ENCODE measurements around the gene PRAMEF1. TPM values are rescaled to one million over a fixed set of nuclear protein-coding genes. Genes with fewer than 3 reads are reported as not detected.

The PRAMEF1 gene
- polyA plus RNA-seq, 1 donor (not counting 4 experiments of a cell fraction or from before 2014, with no cell fraction given), result not detected

DNA sequence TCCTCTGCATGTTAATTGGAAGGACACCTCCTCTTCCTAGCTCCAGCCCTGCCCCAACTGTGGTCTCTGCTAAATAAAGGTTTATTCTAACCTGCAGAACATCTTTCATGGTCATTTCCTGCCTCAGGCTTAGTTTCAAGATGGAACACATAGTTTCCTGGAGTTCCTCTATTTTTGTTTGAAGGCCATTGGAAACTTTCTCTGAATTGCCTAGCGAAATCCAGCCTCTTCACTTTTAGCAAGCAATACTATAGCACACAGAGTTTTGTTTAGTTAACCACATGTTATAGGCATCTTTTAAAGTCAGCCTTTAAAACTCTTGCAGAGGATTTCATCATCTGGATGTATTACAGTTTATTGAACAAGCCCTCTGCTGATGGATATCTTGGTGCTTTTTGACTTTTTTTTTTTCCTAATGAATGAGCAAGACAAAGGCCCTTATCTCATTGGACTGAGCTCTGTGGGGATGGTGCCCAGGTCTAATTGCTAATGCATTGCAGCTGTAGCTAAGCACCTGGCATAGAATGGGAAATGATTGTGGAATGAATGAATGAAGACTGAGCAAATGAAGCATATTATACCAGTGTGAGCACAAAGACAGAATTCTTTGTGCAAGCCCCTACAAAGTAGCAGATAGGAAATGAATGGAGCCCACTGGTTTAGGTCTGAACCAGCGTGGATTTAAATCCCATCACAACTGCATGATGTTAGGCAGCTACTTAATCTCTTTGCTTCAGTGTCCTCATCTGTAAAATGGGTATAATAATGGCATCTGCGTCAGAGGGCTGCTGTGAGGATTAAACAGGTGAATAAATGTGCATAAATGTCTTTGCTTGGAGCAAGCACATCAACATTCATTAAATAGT is 45.8 kb upstream of the PRAMEF1 start:
- H3K27me3 ChIP-seq (ENCODE audit: control insufficient read depth, extremely low read depth, insufficient read depth, low read length), result no peaks in the 10 kb centered on the region
- H3K4me3 ChIP-seq (ENCODE audit: control insufficient read depth in 2 of 3, extremely low read depth in 1 of 3, insufficient read depth in 2 of 3, low read depth in 1 of 3, low read length in 3 of 3), result no peak overlapping the region
- H4K20me1 ChIP-seq (ENCODE audit: control insufficient read depth, extremely low read depth, insufficient read depth, low read length), result no peaks in the 10 kb centered on the region
- TF ChIP-seq EZH2 (IDR thresholded peaks at IDR 0.05; ENCODE audit: low read length), result no peak
- TF ChIP-seq, protein P1, sequence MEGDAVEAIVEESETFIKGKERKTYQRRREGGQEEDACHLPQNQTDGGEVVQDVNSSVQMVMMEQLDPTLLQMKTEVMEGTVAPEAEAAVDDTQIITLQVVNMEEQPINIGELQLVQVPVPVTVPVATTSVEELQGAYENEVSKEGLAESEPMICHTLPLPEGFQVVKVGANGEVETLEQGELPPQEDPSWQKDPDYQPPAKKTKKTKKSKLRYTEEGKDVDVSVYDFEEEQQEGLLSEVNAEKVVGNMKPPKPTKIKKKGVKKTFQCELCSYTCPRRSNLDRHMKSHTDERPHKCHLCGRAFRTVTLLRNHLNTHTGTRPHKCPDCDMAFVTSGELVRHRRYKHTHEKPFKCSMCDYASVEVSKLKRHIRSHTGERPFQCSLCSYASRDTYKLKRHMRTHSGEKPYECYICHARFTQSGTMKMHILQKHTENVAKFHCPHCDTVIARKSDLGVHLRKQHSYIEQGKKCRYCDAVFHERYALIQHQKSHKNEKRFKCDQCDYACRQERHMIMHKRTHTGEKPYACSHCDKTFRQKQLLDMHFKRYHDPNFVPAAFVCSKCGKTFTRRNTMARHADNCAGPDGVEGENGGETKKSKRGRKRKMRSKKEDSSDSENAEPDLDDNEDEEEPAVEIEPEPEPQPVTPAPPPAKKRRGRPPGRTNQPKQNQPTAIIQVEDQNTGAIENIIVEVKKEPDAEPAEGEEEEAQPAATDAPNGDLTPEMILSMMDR (optimal IDR thresholded peaks at IDR 0.05 in 1 of 3, IDR thresholded peaks at IDR 0.05 in 1 of 3, conservative IDR thresholded peaks at IDR 0.05 in 1 of 3; ENCODE audit: extremely low read depth in 1 of 3, insufficient read depth in 2 of 3, low read length in 3 of 3), result no peak
- no peaks in the 10 kb centered on the region for H3K4me1 ChIP-seq (ENCODE audit: control insufficient read depth, extremely low read depth, insufficient read depth, low read length)
- H3K9ac ChIP-seq (ENCODE audit: control insufficient read depth, extremely low read depth, insufficient read depth, low read length), result no peak overlapping the region
- no peaks in the 10 kb centered on the region for H3K9me1 ChIP-seq (ENCODE audit: control insufficient read depth, extremely low read depth, insufficient read depth, low read length)
- dilution Hi-C loops (cut with MboI; ENCODE audit: extremely low pct_ligation_motif_present, low sequenced_read_pairs), result no loop called here
- no peaks in the 10 kb centered on the region for H3K36me3 ChIP-seq (ENCODE audit: control insufficient read depth in 2 of 2, extremely low read depth in 1 of 2, insufficient read depth in 2 of 2, low read length in 2 of 2)
- no peak overlapping the region for H3K4me2 ChIP-seq (ENCODE audit: control insufficient read depth, extremely low read depth, insufficient read depth, low read depth, low read length)
- no peak for FAIRE-seq
- no peaks in the 10 kb centered on the region for H3K79me2 ChIP-seq (ENCODE audit: control insufficient read depth, insufficient read depth, low read length)
- no peak overlapping the region for H2AFZ ChIP-seq (ENCODE audit: control insufficient read depth, low read length)
- no peak overlapping the region for H3K27ac ChIP-seq (ENCODE audit: control insufficient read depth, insufficient read depth, low read length)
- DNase-seq (ENCODE audit: low read depth, low spot score), result no peak
- H3K9me3 ChIP-seq (ENCODE audit: control insufficient read depth, low read depth, low read length), result no peaks in the 10 kb centered on the region

GRCh38 chr1:12745992-12746323 is 45.2 kb upstream of the PRAMEF1 start, which contains the start of gene CFAP107:
Gene CFAP107, plus strand, starts transcription at chr1:12746200. Its CDS starts 231 bp downstream, at chr1:12746431.
- H3K27ac ChIP-seq (ENCODE audit: control insufficient read depth, insufficient read depth, low read length), result no peak within 1 kb of the TSS
- no peaks in the 10 kb centered on the region for H3K79me2 ChIP-seq (ENCODE audit: control insufficient read depth, insufficient read depth, low read length)
- no peak within 1 kb of the TSS for H3K4me3 ChIP-seq (ENCODE audit: control insufficient read depth in 2 of 3, extremely low read depth in 1 of 3, insufficient read depth in 2 of 3, low read depth in 1 of 3, low read length in 3 of 3)
- FAIRE-seq (no peak), DNase-seq (ENCODE audit: low read depth, low spot score) (no peak)
- no peaks in the 10 kb centered on the region for H4K20me1 ChIP-seq (ENCODE audit: control insufficient read depth, extremely low read depth, insufficient read depth, low read length)
- no peak within 1 kb of the TSS for H3K4me2 ChIP-seq (ENCODE audit: control insufficient read depth, extremely low read depth, insufficient read depth, low read depth, low read length)
- H3K9me1 ChIP-seq (ENCODE audit: control insufficient read depth, extremely low read depth, insufficient read depth, low read length), result no peaks in the 10 kb centered on the region
- H3K9ac ChIP-seq (ENCODE audit: control insufficient read depth, extremely low read depth, insufficient read depth, low read length), result no peak within 1 kb of the TSS
- no peaks in the 10 kb centered on the region for H3K36me3 ChIP-seq (ENCODE audit: control insufficient read depth in 2 of 2, extremely low read depth in 1 of 2, insufficient read depth in 2 of 2, low read length in 2 of 2)
- dilution Hi-C loops (cut with MboI; ENCODE audit: extremely low pct_ligation_motif_present, low sequenced_read_pairs), result no loop called here
- TF ChIP-seq, protein P1 (optimal IDR thresholded peaks at IDR 0.05 in 1 of 3, IDR thresholded peaks at IDR 0.05 in 1 of 3, conservative IDR thresholded peaks at IDR 0.05 in 1 of 3; ENCODE audit: extremely low read depth in 1 of 3, insufficient read depth in 2 of 3, low read length in 3 of 3), result no peak
- no peak for TF ChIP-seq EZH2 (IDR thresholded peaks at IDR 0.05; ENCODE audit: low read length)
- no peaks in the 10 kb centered on the region for H3K4me1 ChIP-seq (ENCODE audit: control insufficient read depth, extremely low read depth, insufficient read depth, low read length)
- H3K9me3 ChIP-seq (ENCODE audit: control insufficient read depth, low read depth, low read length), result no peaks in the 10 kb centered on the region
- H3K27me3 ChIP-seq (ENCODE audit: control insufficient read depth, extremely low read depth, insufficient read depth, low read length), result no peaks in the 10 kb centered on the region
- H2AFZ ChIP-seq (ENCODE audit: control insufficient read depth, low read length), result no peak within 1 kb of the TSS

All from keratinocyte (primary cell).